Measurements from ENCODE around the gene PXYLP1. TPM values are rescaled to one million over a fixed set of nuclear protein-coding genes. Genes with fewer than 3 reads are reported as not detected.

The PXYLP1 gene
- total and polyA plus RNA-seq, 9 of the 15 experiments (the other 6 are each of a cell fraction or from before 2014, with no cell fraction given): 0.80 to 2.9 (median 1.3) TPM

GRCh38 chr3:141231101-141231951 lies at the start of gene PXYLP1 (continued):
- peak; percentile 77 for TF ChIP-seq MGA (IDR thresholded peaks at IDR 0.05)
- TF ChIP-seq BRCA1 (IDR thresholded peaks at IDR 0.05): no peak
- TF ChIP-seq BRCA1 (CRISPR knock-in tag; IDR thresholded peaks at IDR 0.05): no peak
- TF ChIP-seq SMAD2 (IDR thresholded peaks at IDR 0.05; ENCODE audit: low read depth, low read length): no peak
- no peak for TF ChIP-seq ZNF778 (CRISPR knock-in tag; IDR thresholded peaks at IDR 0.05)
- TF ChIP-seq NR2F6 (CRISPR knock-in tag; IDR thresholded peaks at IDR 0.05): no peak
- no peak for TF ChIP-seq C11orf30 (IDR thresholded peaks at IDR 0.05; ENCODE audit: low read depth)
- TF ChIP-seq SRSF3 (IDR thresholded peaks at IDR 0.05; ENCODE audit: insufficient read depth, low read length): no peak
- no peak for TF ChIP-seq TOE1 (IDR thresholded peaks at IDR 0.05; ENCODE audit: borderline replicate concordance)
- no peak for TF ChIP-seq TOE1 (CRISPR knock-in tag; IDR thresholded peaks at IDR 0.05; ENCODE audit: borderline replicate concordance, low read depth)
- peak; percentile 30; the same call in 1 of the 2 replicates for TF ChIP-seq PTBP1 (IDR thresholded peaks at IDR 0.05; ENCODE audit: low read depth, low read length)
- no peak for TF ChIP-seq XRCC5 (IDR thresholded peaks at IDR 0.05; ENCODE audit: low read depth, low read length)
- no peak for TF ChIP-seq HIVEP1 (CRISPR knock-in tag; IDR thresholded peaks at IDR 0.05)

Data from K562 (cell line).